ENCODE results near the gene NTM. TPM values are rescaled to one million over a fixed set of nuclear protein-coding genes. Genes with fewer than 3 reads are reported as not detected.

NTM gene
- total RNA-seq, 2 donors from 2014 or later = 1.7 to 3.6 TPM

GRCh38 chr11:131854391-131854790 lies 484.0 kb downstream of the NTM start:
- Histone ChIP-seq H3K4me1 (ENCODE audit: control insufficient read depth, insufficient read depth, low read length) (no peaks in the 10 kb centered on the region), H3K27ac (ENCODE audit: low read depth, low read length) (no peak overlapping the region), H3K27me3 (ENCODE audit: control insufficient read depth, insufficient read depth, low read length, poor library complexity, severe bottlenecking) (no peaks in the 10 kb centered on the region), H3K36me3 (ENCODE audit: control insufficient read depth, insufficient read depth, low read length) (no peaks in the 10 kb centered on the region), H3K9ac (ENCODE audit: extremely low read depth, low read length, poor library complexity, severe bottlenecking) (no peak overlapping the region), H3K9me3 (ENCODE audit: control insufficient read depth, low read length) (no peaks in the 10 kb centered on the region), H3K4me3 (ENCODE audit: low read length) (no peak overlapping the region)
- no peak overlapping the region for H3K27ac Mint-ChIP-seq
- no peak for DNase-seq
- no peaks in the 10 kb centered on the region for H3K9me3 Mint-ChIP-seq
- TF ChIP-seq CTCF (conservative IDR thresholded peaks at IDR 0.05) = no peak
- H3K4me1 Mint-ChIP-seq = peaks cover 9% of the 10 kb centered on the region
- WGBS, 2 experiments (ENCODE audit: insufficient coverage in 1 of 2, insufficient read length in 1 of 2) = 93 to 100% methylated on average over 4 of the region's 4 CpGs
- no peak overlapping the region for H3K4me3 Mint-ChIP-seq
- no peaks in the 10 kb centered on the region for H3K36me3 Mint-ChIP-seq (ENCODE audit: low read depth)
- peaks cover 4% of the 10 kb centered on the region for H3K27me3 Mint-ChIP-seq (ENCODE audit: insufficient read depth)

- Histone ChIP-seq H3K27me3 (ENCODE audit: control insufficient read depth, insufficient read depth, low read length, poor library complexity, severe bottlenecking) (no peaks in the 10 kb centered on the region), H3K27ac (ENCODE audit: low read depth, low read length) (no peak overlapping the region), H3K9me3 (ENCODE audit: control insufficient read depth, low read length) (no peaks in the 10 kb centered on the region), H3K4me3 (ENCODE audit: low read length) (no peak overlapping the region), H3K36me3 (ENCODE audit: control insufficient read depth, insufficient read depth, low read length) (no peaks in the 10 kb centered on the region), H3K9ac (ENCODE audit: extremely low read depth, low read length, poor library complexity, severe bottlenecking) (no peak overlapping the region), H3K4me1 (ENCODE audit: control insufficient read depth, insufficient read depth, low read length) (no peaks in the 10 kb centered on the region)
- no peak for TF ChIP-seq CTCF (conservative IDR thresholded peaks at IDR 0.05)
- no peak overlapping the region for H3K27ac Mint-ChIP-seq
- H3K27me3 Mint-ChIP-seq (ENCODE audit: insufficient read depth) = peaks cover 4% of the 10 kb centered on the region
- H3K9me3 Mint-ChIP-seq = no peaks in the 10 kb centered on the region
- no peaks in the 10 kb centered on the region for H3K36me3 Mint-ChIP-seq (ENCODE audit: low read depth)
- no peak for DNase-seq
- H3K4me3 Mint-ChIP-seq = no peak overlapping the region
- H3K4me1 Mint-ChIP-seq = peaks cover 5% of the 10 kb centered on the region
These were observed 484.9 kb downstream of the NTM start for GRCh38 chr11:131855320-131855719.

- peaks cover 2% of the 10 kb centered on the region for H3K27me3 Mint-ChIP-seq (ENCODE audit: insufficient read depth)
- WGBS, 2 experiments (ENCODE audit: insufficient coverage in 1 of 2, insufficient read length in 1 of 2) = 90 to 95% methylated on average over 5 of the region's 5 CpGs
- no peak for DNase-seq
- no peak overlapping the region for H3K27ac ChIP-seq (ENCODE audit: low read depth, low read length)
- no peak overlapping the region for H3K4me3 ChIP-seq (ENCODE audit: low read length)
- H3K4me3 Mint-ChIP-seq = no peak overlapping the region
- no peaks in the 10 kb centered on the region for H3K36me3 ChIP-seq (ENCODE audit: control insufficient read depth, insufficient read depth, low read length)
- no peaks in the 10 kb centered on the region for H3K36me3 Mint-ChIP-seq (ENCODE audit: low read depth)
- H3K9me3 ChIP-seq (ENCODE audit: control insufficient read depth, low read length) = no peaks in the 10 kb centered on the region
- no peaks in the 10 kb centered on the region for H3K9me3 Mint-ChIP-seq
- no peaks in the 10 kb centered on the region for H3K4me1 Mint-ChIP-seq
- H3K27ac Mint-ChIP-seq = no peak overlapping the region
- H3K9ac ChIP-seq (ENCODE audit: extremely low read depth, low read length, poor library complexity, severe bottlenecking) = no peak overlapping the region
- no peaks in the 10 kb centered on the region for H3K27me3 ChIP-seq (ENCODE audit: control insufficient read depth, insufficient read depth, low read length, poor library complexity, severe bottlenecking)
- H3K4me1 ChIP-seq (ENCODE audit: control insufficient read depth, insufficient read depth, low read length) = no peaks in the 10 kb centered on the region
- TF ChIP-seq CTCF (conservative IDR thresholded peaks at IDR 0.05) = no peak
These were observed 486.8 kb downstream of the NTM start for GRCh38 chr11:131857246-131857645.
